NCI-H2196 treated with DMSO at 0.1 percent for 48 hours (cell line): ENCODE data around the gene ARIH2.

ENCODE experiments used
- DNase-seq: peaks from one replicate; lab custom pipeline; 2025; ENCODE audit not compliant: unreplicated experiment; lab: John Stamatoyannopoulos, UW

The ARIH2 gene

DNA sequence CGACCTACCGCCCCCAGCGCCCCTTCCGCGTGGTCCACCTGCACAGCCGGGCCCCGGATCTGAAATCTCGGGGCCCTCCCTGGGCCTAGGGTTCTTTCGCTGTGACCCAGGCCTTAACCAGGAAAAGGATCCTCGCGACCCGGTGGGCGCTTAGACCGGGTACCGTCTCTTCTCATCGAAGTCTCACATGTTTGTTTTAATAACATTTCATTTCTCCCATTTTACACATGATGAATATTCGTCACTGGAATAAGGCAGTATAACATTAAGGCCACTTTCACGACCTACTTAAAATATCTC, 100.0 kb downstream of the ARIH2 start:
- no peak for DNase-seq

DNA sequence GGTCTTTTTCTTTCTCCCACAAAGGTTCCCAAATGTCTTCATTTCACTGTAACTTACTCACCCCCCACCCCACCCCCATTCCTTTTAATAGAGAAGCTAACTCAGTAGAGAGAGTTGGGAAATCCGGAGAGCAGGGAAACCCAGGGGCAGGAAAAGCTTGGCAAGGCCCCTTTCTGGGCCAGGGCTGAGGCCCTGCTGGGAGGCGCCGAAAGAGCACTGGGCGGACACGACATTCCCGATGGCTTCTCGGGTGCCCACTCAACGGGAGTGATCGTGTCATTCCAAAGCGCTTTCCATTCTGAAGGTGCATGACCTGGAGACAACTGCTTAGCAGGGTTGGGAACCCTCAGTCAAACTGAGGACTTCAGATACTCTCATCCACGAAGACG, 101.3 kb downstream of the ARIH2 start:
- no peak for DNase-seq

DNA sequence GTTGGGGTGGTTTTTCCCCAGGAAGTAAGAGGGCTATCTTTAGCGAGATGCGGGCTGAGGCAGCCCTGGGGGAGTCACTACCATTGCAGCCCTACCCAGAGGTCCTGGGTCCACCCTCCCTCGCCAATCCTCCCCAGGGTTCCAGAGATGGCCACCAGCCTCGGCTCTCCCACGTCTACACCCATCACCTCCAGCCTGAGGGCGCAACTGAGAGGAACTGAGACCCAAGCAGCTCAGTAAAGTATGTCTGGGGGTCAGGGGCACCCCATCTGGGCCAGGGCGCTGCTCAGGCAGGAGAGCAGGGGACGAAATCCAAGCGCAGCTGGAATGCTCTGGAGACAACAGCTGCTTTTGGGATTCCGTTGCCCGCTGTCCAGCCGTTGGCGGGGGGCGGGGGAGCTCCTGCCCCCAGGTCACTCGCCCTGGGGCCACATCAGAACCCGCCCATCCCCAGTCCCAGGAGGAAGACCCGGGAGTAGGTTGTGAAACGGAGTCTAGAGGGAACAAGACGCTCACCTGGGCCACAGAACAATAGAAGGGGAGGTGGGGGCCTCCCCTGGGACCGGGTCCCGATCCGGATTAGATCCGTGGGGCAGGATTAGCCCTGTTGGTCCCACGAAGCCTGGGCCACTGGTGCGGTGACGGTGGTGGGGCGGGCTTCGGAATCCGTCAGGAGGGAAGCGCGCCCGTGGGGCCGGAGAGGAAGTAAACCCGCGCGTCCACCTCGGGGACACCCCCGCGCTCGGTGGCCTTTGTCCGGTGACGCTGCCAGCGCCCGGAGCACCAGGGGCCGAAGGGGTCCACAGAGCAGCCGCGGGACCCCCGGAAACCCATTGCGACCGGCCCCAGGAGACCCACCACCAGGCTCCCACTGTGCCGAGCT, 101.9 kb downstream of the ARIH2 start:
- DNase-seq, result no peak

DNA sequence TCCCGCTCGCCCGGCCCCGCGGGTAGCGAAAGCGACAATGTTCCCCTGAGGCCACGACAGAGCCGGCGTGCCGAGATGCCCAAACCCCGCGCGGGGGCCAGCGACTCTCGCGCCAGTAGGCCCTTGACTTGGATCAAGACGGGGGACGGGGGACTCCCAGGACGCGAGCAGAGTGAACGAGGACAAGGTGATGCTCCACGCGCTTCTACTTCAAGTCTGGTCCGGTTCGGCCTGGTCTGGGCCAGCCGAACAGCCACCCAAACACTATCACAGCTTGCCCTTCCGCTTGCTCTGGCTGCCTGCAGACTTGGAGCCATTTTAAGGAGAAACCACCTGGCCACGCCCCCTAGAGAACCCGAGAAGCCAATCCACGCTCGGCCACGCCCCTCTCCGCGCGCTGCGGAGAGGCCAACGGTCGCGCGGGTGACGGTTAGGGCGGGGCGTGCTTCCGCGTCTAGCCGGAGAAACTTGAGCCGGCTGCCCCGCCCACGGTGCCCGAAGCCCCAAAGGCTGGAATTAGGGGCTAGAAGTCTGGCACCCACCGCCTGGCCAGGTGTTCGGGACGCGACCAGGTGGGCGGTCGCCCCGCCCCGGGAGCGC, 102.7 kb downstream of the ARIH2 start:
- peak; percentile 79 for DNase-seq

DNA sequence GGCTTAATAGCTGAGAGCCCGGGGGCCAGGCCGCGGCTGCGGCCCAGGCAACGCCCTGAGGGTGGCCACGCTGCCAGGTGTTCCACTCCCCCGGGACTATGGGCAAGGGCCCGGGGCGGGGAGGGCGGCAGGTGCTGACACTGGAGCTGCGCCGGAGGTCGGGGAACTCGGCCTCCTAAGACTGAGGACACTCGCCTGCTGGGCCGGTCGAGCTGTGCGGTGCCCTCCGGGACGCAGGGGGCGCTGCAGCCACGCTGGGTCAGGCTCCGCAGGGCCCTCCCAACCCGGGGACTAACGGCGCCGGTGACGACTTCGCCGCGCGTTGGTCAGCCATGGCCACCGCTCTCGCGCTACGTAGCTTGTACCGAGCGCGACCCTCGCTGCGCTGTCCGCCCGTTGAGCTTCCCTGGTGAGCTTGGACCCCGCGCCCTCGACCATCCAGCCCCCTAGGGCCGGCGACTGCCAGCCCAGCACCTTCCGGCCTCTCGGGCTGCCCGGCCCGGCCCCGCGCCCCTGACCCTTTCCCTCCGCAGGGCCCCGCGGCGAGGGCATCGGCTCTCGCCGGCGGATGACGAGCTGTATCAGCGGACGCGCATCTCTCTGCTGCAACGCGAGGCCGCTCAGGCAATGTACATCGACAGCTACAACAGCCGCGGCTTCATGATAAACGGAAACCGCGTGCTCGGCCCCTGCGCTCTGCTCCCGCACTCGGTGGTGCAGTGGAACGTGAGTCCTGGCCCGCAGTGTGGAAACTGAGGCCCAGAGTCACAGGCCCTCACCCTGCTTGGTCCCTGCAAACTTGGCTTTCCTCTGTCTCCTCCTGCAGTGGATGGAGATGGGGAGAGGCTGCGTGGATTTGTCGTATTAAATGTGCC, 103.4 kb downstream of the ARIH2 start, which contains the start of gene NDUFAF3:
NDUFAF3 (plus strand) TSS at position 309 of the 875 bp plus-strand sequence; CDS start at position 333, 24 bp downstream.
- peak; percentile 79 for DNase-seq

DNA sequence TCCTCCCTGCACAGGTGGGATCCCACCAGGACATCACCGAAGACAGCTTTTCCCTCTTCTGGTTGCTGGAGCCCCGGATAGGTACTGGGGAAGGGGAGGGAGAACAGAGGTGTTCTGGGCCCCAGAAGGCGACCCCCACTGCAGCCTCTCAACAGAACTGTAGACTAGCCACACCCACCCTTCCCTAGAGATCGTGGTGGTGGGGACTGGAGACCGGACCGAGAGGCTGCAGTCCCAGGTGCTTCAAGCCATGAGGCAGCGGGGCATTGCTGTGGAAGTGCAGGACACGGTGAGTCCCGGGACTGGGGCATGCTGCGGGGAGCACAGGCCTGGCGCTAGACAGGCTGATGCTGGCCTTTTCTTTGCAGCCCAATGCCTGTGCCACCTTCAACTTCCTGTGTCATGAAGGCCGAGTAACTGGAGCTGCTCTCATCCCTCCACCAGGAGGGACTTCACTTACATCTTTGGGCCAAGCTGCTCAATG, 104.1 kb downstream of the ARIH2 start:
- no peak for DNase-seq

DNA sequence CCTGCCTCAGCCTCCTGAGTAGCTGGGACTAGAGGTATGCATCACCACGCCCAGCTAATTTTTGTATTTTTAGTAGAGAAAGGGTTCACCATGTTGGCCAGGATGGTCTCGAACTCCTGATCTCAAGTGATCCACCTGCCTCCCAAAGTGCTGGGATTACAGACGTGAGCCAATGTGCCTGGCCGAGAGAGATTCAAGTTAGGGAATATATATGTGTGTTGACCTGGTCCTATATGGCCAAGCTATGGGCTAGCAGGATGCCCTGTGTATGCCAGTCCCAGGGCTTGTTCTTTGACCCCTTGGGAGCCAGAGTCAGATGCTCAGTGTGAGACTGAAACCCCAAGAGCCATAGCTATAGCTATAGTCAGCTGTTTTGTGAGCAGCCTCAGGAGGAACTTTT, 105.1 kb downstream of the ARIH2 start:
- no peak for DNase-seq

DNA sequence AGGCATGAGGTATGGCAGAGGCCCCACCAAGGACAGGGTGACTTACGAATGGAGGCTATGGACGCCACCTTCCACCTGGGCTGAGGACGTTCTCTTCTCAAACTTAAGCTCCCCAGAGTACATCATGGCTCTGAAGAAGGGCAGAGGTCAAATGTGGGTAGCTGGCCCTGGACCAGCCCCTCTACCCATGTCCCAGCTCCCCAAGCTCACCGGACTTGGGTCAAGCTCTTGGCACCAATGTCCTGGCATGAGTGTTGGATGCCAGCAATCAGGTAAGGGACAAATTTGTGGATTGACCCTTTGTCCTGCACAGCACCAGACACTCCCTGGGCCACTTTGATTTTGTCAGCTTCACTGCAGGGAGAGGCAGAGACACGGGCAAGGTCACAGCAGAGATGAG, 105.8 kb downstream of the ARIH2 start:
- DNase-seq, result no peak

DNA sequence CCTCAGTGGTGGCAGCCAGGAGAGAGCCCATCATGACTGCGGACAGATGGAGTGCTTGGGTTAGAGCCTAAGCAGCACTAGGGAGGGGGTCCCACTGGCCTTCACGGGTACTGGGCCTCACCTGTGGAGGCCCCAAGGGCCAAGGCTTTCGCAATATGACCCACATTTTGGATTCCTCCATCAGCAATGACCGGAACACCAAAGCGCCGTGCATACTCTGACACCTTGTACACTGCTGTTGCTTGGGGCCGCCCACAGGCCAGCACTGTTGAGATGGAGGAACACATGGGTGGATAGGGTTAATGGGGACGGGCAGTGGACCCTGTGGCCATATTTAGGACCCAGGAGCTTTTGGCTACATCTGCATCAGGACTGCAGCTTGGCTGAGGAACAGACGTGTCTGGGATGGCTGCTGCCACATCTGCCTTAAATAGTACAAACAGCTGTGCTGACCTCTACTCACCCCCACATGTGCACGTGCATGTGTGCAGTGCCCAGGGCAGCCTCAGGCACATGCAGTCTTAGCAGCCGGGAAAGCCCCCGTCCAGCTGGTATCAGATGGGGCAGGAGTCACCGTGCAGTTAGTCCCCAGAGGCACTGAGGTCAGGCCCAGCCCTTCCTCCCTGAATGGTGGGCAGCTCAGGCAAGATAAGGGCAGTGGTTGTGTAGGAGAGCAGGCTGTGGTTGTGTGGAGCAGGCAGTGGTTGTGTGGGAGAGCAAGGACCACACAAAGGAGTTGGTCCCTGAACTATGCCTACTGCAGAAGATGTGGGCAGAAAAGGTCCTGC, 106.6 kb downstream of the ARIH2 start:
- no peak for DNase-seq

DNA sequence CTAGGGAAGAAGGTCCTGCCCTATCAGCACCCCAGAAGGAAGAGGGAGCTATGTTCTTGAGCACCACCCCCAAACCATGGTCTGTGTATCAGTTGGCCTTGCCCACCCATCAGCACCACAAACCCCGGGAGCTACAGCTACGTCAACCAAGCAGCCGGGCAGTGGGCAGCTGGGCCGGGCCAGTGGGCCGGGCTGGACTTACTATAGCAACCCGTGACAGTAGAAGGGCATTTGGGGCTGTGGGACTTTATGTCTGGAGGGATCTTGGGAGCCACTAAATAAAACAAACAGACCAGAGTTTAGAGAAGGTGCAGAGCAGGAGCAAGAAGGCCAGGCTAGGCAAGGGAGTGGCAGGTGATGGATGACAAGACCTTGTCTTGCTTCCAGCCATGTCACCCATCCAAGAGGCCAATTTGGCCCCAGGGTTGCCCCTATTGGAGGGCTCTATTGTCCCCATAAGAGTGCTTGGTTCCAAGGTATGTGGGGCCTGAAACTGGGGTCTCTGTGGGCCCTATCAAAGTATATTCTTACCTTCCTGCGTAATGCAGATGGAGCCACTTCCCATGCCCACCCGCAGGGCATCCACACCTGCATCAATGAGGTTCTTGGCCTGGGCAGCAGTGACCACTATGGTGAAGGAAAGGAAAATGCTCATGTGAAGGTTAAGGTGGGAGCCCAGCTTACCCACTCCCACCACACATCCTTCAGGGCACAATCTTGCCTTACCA, 107.3 kb downstream of the ARIH2 start:
- DNase-seq, result no peak

DNA sequence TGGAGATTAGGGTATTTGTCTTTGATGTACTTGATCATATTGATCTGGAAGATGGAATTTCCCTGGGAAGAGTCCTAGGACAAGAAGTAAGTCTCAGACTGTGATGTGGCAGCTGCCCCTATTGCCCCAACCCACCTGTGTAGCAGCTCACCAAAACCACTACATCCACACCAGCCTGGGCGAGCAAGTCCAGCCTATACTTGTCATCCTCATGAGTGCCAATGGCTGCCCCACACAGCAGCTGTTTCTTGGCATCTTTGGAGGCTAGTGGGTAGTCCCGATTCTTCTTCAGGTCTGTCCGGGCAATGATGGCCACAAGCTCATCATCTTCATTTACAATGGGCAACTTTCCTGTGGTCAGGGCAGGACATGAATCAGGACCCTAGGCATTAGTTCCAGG, 107.9 kb downstream of the ARIH2 start:
- DNase-seq, result no peak

DNA sequence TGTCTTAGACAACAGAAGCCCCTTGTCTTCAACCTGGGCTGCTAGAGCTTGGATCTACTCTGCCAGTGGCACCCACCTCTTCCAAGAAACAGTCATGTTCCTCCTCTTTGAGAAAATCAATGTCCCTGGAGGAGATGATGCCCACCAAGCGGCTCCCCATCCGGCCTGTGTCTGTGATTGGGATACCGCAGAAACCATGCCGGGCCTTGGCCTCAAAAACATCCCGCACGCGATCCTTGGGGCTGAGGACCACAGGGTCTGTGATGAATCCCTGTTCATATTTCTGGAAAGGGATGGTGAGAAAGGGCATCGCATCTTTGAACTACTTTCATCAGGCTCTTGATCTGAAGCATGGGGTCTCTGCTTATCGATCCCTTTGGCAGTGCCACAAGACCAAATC, 109.0 kb downstream of the ARIH2 start:
- no peak for DNase-seq

DNA sequence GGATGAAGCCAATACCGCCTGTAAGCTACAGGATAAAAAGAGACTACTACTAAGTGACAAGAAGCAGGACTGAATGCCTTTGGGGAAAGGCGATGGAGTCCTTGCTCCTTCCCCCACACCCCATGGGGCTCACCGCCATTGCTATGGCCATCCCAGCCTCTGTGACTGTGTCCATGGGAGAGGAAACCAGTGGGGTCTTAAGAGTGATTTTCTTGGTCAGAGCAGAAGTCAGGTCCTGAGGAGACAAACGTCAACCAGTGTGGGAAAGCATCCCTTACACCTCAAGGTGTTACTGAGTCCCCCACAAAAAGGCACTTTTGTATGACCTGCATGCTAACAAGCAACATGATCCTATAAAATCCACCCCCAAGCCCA, 109.6 kb downstream of the ARIH2 start:
- DNase-seq, result no peak

DNA sequence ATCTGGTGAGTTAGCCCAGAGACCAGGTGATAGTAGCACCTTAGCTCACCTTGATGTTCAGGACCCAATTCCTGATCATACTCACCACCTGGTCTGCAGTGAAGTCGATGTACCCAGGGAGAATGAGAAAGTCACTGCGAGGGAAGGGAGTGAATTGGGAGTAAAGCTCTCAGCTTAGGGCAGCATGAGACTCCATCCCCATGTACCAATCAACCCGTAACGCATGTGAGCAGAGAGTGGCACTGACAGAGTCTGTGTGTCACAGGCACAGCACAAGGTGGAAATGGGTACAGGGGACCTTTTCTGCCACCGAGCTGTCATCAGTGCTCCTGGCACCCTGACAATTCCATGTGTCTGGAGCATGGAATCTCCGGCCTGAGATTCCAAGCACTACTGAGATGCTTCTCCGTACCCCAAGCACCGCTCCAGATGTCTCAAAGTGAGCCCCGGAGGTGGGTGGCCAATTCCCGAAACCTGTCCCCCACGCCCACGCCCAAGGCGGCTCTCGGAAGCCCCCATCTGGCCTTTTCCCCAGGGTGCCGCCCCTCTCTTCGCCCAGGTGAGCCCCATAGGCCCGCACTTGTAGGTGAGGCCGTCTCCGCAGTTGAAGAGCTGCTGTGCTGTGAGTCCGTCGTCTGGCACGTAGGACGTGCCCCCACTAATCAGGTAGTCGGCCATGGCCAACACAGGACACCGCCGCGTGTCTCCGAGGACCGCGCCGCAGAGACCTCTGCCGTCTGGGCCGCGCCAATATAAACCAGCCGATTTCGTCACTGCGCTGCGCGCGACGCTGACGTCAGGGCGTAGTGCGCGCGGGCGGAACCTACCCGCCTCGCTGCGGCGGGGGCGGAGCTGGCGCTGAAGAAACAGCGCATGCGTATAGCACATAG, 110.3 kb downstream of the ARIH2 start, which contains the start of gene IMPDH2:
IMPDH2 (minus strand) TSS at position 726 of the 890 bp plus-strand sequence; CDS start at position 678, 48 bp downstream.
- DNase-seq, result peak; percentile 63

DNA sequence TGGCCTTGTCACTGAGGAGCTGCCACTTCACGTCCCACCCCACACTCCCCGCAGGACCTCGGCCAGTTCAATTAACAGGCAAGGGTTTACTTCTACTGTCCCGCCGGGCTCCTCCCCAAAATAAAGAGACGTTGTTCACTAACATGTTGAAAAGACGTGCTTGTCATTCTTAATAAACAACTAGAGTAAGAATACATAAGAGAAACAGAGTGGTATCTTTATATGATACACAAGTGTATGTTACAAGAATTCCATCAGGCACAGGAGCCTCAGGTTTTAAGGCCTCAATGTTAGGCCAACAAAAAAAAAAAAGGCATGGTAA, 110.9 kb downstream of the ARIH2 start:
- no peak for DNase-seq

DNA sequence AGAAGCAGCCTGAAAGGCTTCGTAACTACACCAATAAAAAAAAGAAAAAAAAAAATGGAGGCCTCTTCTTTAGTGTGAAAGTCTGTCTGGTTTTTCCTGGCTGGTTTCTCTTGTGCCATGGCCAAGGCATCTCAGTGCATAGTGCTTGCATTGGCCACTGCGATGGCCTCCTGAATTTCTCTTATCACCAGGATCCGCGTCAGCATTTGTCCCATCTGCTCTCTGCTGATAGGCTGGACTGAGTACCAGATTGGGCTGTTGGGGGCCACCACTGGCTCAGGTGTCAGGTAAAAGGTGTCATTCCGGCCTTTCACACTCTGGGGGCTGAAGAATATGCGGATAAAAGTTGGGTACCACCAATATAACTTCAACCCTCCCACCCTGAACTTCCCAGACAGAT, 111.7 kb downstream of the ARIH2 start:
- no peak for DNase-seq

DNA sequence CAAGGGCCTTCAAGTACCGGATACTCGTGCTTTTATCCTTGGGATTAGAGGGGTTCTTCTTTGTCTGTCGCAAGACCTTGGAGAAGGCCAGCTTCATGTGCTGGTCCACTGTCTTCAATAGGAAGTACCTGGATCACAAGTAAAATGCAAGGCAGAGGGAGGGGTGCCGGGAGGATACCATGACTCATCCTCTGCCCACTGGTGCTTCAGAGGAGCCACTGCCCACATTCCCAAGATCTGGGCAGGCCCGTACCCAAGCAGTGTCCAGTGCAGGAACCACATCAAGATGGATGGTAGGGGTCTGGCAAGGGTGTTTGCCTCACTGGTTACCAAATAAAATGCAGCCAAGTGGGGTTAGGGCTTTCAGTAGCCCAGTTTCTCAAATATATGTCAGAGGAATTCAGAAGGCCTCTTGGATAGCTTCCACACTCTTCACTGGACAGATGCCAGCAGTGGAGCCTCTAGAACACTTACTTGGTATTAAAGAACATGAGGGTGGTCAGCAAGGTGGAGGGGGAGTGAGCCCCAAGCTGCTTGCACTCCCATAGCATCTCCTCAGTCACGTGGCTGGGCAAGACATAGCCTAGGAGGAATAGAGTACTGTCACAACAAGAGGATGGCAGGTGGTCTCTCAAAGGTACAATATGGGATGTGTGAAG, 114.1 kb downstream of the ARIH2 start:
- no peak for DNase-seq

DNA sequence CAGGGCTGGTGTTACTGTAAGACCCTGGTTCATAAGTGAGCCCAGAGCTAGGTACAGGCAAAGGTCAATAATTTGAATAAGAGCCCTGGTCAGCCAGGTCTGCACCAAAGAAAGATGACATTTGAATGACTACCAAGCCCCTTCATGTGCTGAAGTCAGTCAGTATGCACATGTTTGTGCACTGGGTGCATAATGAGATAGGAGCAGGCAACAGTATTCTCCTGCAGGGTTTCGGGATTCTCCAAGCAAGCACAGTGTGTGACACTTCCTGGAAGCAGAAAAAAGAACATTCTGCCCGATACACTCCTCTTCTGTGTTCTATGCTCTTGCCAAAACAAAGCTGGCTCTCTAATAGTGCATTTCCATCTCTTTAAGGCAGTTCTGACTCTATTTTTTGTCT, 116.0 kb downstream of the ARIH2 start:
- no peak for DNase-seq

DNA sequence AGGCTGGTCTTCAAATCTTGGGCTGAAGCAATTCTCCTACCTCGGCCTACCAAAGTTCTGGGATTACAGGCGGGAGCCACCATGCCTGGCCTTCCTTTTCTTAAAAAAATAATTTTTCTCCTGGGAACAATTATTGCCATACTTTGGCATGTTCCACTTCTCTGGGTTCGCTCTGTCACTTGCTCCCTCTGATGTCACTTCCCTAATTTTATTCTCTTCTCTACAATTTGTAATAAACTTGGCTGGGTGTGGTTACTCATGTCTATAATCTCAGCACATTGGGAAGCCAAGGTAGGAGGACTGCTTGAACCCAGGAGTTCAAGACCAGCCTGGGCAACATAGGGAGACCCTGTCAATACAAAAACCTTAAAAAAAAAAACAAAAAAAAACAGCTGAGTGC, 116.6 kb downstream of the ARIH2 start:
- DNase-seq, result no peak
